ENCODE measurements around the gene NUDT1.

DNA sequence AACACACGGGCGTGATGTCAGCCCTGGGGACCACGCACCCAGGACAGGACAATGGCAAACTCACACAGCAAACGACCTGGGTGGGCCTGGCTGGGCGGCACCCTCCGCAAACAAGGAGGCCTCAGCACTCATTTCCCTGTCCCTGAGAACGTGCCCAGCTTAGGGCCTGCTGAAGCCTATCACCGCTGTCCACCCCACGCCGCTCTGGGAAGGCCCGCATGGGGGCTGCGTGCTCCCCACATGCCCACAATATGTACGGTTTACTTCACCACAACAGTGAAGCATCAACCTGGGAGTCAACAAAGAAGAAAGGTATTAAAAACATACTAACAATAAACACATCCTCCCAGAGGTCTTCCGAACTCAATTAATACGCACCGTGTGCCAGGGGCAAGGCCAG, 21.5 kb upstream of the NUDT1 start:
- TF ChIP-seq EZH2phosphoT487 (IDR thresholded peaks at IDR 0.05; ENCODE audit: insufficient read depth, low read depth), result no peak
- no peak for TF ChIP-seq EZH2 (IDR thresholded peaks at IDR 0.05; ENCODE audit: insufficient read depth, poor library complexity, severe bottlenecking)
